ENCODE measurements around the gene MYO7B. TPM values are rescaled to one million over a fixed set of nuclear protein-coding genes. Genes with fewer than 3 reads are reported as not detected.

The MYO7B gene
- total RNA-seq, 4 donors from 2014 or later: 0.56 TPM; not detected in 3

DNA sequence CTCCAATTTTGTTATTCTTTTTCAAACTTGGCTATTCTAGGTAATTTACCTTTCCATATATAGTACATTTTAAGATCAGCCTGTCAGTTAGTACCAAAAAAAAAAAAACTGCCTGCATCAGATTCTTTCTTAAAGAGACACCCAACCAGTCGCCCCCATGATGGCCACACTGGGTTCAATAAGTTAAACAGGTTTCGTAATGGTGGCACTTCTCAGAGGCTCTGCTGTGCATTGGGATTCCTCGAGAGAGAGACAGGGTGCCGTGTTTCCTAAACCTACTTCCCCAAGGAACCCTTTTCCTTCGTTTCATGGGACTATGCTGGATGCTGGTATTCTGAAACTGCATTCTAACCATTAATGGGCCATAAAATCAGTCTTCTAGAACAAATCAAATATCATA, 37.4 kb downstream of the MYO7B start:
- H3K36me3 ChIP-seq: no peaks in the 10 kb centered on the region
- H3K4me1 ChIP-seq: no peaks in the 10 kb centered on the region
- no peak overlapping the region for H3K4me3 ChIP-seq (replicated peaks in 1 of 3)
- WGBS, 2 donors: 86 to 90% methylated on average over 5 of the region's 5 CpGs
- H3K9me3 ChIP-seq: no peaks in the 10 kb centered on the region
- no peak for TF ChIP-seq POLR2A (IDR thresholded peaks at IDR 0.05)
- TF ChIP-seq CTCF (IDR thresholded peaks at IDR 0.05): no peak
- no peak overlapping the region for H3K27ac ChIP-seq
- no peaks in the 10 kb centered on the region for H3K27me3 ChIP-seq
- intact Hi-C loops (cut with DNase I): no loop called here
- no peak for DNase-seq

DNA sequence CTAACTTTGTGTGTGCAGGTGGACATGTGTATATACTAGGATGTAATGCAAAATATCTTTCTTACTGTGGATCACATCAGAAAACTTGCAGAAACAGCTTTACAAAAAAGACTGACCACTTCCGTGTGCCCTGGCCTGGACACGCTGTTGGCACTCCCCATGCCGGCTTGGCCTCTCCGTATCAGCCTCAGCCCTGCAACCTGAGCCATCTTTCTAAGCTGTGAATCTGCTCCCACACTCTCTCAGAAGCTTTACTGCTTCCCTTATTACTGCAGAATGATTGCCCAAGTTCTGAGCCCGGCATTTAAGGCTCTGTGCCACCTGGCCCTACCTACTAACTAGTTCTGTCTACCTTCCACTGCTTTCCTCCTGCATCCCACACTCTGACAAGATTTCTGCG, 37.8 kb downstream of the MYO7B start:
- H3K9me3 ChIP-seq: no peaks in the 10 kb centered on the region
- intact Hi-C loops (cut with DNase I): no loop called here
- H3K36me3 ChIP-seq: no peaks in the 10 kb centered on the region
- DNase-seq: no peak
- no peak overlapping the region for H3K27ac ChIP-seq
- WGBS, 2 donors: 89 to 95% methylated on average over 6 of the region's 6 CpGs
- TF ChIP-seq CTCF (IDR thresholded peaks at IDR 0.05): no peak
- no peak for TF ChIP-seq POLR2A (IDR thresholded peaks at IDR 0.05)
- H3K4me1 ChIP-seq: no peaks in the 10 kb centered on the region
- H3K27me3 ChIP-seq: no peaks in the 10 kb centered on the region
- no peak overlapping the region for H3K4me3 ChIP-seq (replicated peaks in 1 of 3)

DNA sequence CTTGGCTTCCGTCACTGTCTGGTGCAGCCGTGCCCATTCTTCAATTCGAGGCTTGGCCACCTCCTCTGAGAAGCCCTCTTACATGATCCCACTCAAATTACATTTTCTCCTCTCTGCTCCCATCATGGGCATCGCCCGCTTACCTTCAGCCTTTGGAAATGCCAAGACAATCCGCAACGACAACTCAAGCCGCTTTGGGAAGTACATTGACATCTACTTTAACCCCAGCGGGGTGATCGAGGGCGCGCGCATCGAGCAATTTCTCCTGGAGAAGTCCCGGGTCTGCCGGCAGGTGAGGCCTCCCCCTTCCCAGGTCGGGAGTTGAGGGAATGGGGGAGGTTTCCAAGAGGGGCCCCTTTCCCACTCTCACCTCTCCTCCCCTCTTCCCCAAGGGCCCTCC, 38.3 kb downstream of the MYO7B start:
- H3K36me3 ChIP-seq: no peaks in the 10 kb centered on the region
- intact Hi-C loops (cut with DNase I): no loop called here
- no peak overlapping the region for H3K4me3 ChIP-seq (replicated peaks in 1 of 3)
- no peak for DNase-seq
- H3K4me1 ChIP-seq: no peaks in the 10 kb centered on the region
- H3K27me3 ChIP-seq: no peaks in the 10 kb centered on the region
- no peak overlapping the region for H3K27ac ChIP-seq
- H3K9me3 ChIP-seq: no peaks in the 10 kb centered on the region
- TF ChIP-seq CTCF (IDR thresholded peaks at IDR 0.05): no peak
- TF ChIP-seq POLR2A (IDR thresholded peaks at IDR 0.05): no peak
- 91 to 93% methylated on average over 16 of the region's 17 CpGs for WGBS, 2 donors

GRCh38 chr2:127574656-127575055, 39.2 kb downstream of the MYO7B start:
- intact Hi-C loops (cut with DNase I): no loop called here
- Histone ChIP-seq H3K4me1 (no peaks in the 10 kb centered on the region), H3K27ac (no peak overlapping the region), H3K9me3 (no peaks in the 10 kb centered on the region), H3K4me3 (replicated peaks in 1 of 3) (no peak overlapping the region), H3K36me3 (no peaks in the 10 kb centered on the region), H3K27me3 (no peaks in the 10 kb centered on the region)
- WGBS, 2 donors: 91 to 99% methylated on average over 3 of the region's 3 CpGs
- no peak for DNase-seq
- TF ChIP-seq POLR2A (IDR thresholded peaks at IDR 0.05) (no peak), CTCF (IDR thresholded peaks at IDR 0.05) (no peak)

DNA sequence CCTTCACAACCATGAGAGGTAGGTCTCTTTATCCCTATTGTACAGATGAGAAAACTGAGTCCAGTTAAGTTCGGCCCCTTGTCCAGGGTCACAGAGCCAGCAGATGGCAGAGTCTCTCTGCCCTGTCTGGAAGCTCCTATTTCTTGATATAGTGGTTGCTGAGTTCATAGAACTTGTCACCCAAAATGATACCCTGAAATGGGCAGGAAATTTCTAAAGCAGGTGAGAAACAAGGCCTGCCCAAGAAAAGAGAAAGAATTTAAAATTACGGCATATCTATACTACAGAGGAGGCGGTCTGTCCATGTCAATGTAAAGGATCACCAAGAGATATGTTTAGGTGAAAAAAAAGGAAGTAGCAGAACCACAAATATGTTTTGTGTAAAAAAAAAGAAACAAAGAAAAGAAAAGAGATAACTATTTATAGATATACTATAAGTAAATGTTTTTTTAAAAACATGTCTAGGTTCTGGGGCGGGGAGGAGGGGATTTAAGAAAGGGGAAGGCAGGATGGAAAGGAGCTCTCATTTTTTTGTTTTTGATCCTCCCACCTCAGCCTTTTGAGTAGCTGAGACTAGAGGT, 39.8 kb downstream of the MYO7B start:
- intact Hi-C loops (cut with DNase I): no loop called here
- H3K27ac ChIP-seq: no peak overlapping the region

More for the DNA sequence above, 39.8 kb downstream of the MYO7B start:
- DNase-seq: no peak
- Histone ChIP-seq H3K4me1 (no peaks in the 10 kb centered on the region), H3K36me3 (no peaks in the 10 kb centered on the region), H3K27me3 (no peaks in the 10 kb centered on the region), H3K4me3 (replicated peaks in 1 of 3) (no peak overlapping the region), H3K9me3 (no peaks in the 10 kb centered on the region)
- 91 to 96% methylated on average over 4 of the region's 4 CpGs for WGBS, 2 donors
- TF ChIP-seq POLR2A (IDR thresholded peaks at IDR 0.05) (no peak), CTCF (IDR thresholded peaks at IDR 0.05) (no peak)

All from thyroid gland (tissue), 4 donors.